A673 (cell line): Measurements from ENCODE around the gene VPS13D. TPM values are rescaled to one million over a fixed set of nuclear protein-coding genes. Genes with fewer than 3 reads are reported as not detected.

ENCODE experiments used
- BruUV-seq: library from RNA; stranded (reverse); fragments of 400-500 nt; replicated peaks from 2 replicates; lab custom pipeline; 2021; lab: Mats Ljungman, UMichigan
- CTCF ChIA-PET: fragments of 300-600 bp; sonication (Branson Sonifier 250); formaldehyde crosslinking; loops from one replicate; lab custom pipeline; 2022; ENCODE audit warnings: antibody characterized with exemption; lab: Charles Lee
- POLR2A ChIA-PET: fragments of 300-600 bp; sonication (Branson Sonifier 250); formaldehyde crosslinking; loops from one replicate; lab custom pipeline; 2022; ENCODE audit warnings: antibody characterized with exemption; ENCODE audit not compliant: low non-redundant PET; lab: Charles Lee
- DNase-seq: peaks from one replicate; pipeline ENCODE4 v3.0.0-alpha.2; 2015; ENCODE audit warnings: low spot score
- H3K27ac ChIP-seq: fragments of 200-600 bp; sonication (generic); 2 replicates; pipeline ENCODE4 v1.5.1; 2016; ENCODE audit warnings: mixed run types, low read depth, mild to moderate bottlenecking, mixed read lengths, antibody characterized with exemption, low read length; ENCODE audit not compliant: poor library complexity, severe bottlenecking
- H3K27me3 ChIP-seq: fragments of 200-600 bp; sonication (generic); replicated peaks from 2 replicates; pipeline ENCODE4 v1.6.1; 2017; ENCODE audit warnings: mixed run types, low read depth, mild to moderate bottlenecking, mixed read lengths, antibody characterized with exemption, low read length; ENCODE audit not compliant: insufficient read depth, poor library complexity
- H3K36me3 ChIP-seq: fragments of 200-600 bp; sonication (generic); 2 replicates; pipeline ENCODE4 v1.6.1; 2016; ENCODE audit warnings: mixed run types, mild to moderate bottlenecking, mixed read lengths, antibody characterized with exemption, low read length; ENCODE audit not compliant: insufficient read depth, poor library complexity, severe bottlenecking
- H3K4me1 ChIP-seq: fragments of 200-600 bp; sonication (generic); 2 replicates; pipeline ENCODE4 v1.6.1; 2017; ENCODE audit warnings: mixed run types, mild to moderate bottlenecking, mixed read lengths, antibody characterized with exemption, low read length; ENCODE audit not compliant: insufficient read depth, poor library complexity, severe bottlenecking
- H3K4me3 ChIP-seq: fragments of 200-600 bp; sonication (generic); 2 replicates; pipeline ENCODE4 v1.5.1; 2016; ENCODE audit warnings: low read depth, mixed run types, mild to moderate bottlenecking, mixed read lengths, low read length; ENCODE audit not compliant: poor library complexity, severe bottlenecking
- H3K9me3 ChIP-seq: fragments of 200-600 bp; sonication (generic); 2 replicates; pipeline ENCODE4 v1.6.1; 2016; ENCODE audit warnings: mixed run types, low read depth, mild to moderate bottlenecking, mixed read lengths, antibody characterized with exemption, low read length; ENCODE audit not compliant: poor library complexity, severe bottlenecking
- CTCF ChIP-seq: fragments of 300-800, 200-600 bp; sonication (generic); conservative IDR thresholded peaks from 2 replicates; pipeline ENCODE4 v1.5.1; 2017; ENCODE audit warnings: low read depth, mild to moderate bottlenecking, antibody characterized with exemption, low read length, moderate library complexity, mixed read lengths
- EZH2 ChIP-seq: fragments of 200-600 bp; sonication (generic); IDR thresholded peaks from 2 replicates; pipeline ENCODE4 v1.6.1; 2017; ENCODE audit warnings: borderline replicate concordance, low read depth, mild to moderate bottlenecking, mixed read lengths, antibody characterized with exemption, low read length; ENCODE audit not compliant: poor library complexity, severe bottlenecking
- intact Hi-C: fragments of 100-400 bp; cut with micrococcal nuclease; formaldehyde crosslinking; loops from one replicate; pipeline ENCODE4 v1.10.0; 2022; ENCODE audit not compliant: unreplicated experiment
- total RNA-seq: library from RNA; stranded (reverse); gene quantifications from 2 replicates; pipeline ENCODE4 v1.2.3, GENCODE V29; 2021

The VPS13D gene
- total RNA-seq, 1 experiment from 2014 or later: 32.5 TPM

- DNase-seq: no peak
- intact Hi-C loops: no loop called here
- ChIA-PET CTCF (no interaction called here), POLR2A (no interaction called here)
- H3K4me1 ChIP-seq: no peaks in the 10 kb centered on the region
- no peaks in the 10 kb centered on the region for H3K9me3 ChIP-seq
- BruUV-seq: no TSS peak
- TF ChIP-seq EZH2: no peak
- no peak for TF ChIP-seq CTCF
- H3K27me3 ChIP-seq: no peaks in the 10 kb centered on the region
- H3K27ac ChIP-seq: no peak overlapping the region
- no peak overlapping the region for H3K4me3 ChIP-seq
- no peaks in the 10 kb centered on the region for H3K36me3 ChIP-seq
Measured at GRCh38 chr1:12358499-12358898, 128.7 kb downstream of the VPS13D start.

GRCh38 chr1:12359359-12360133 lies 129.7 kb downstream of the VPS13D start:
- DNase-seq: no peak
- no peak for TF ChIP-seq EZH2
- intact Hi-C loops: no loop called here
- Histone ChIP-seq H3K9me3 (no peaks in the 10 kb centered on the region), H3K27ac (no peak overlapping the region), H3K36me3 (no peaks in the 10 kb centered on the region), H3K4me1 (no peaks in the 10 kb centered on the region), H3K4me3 (no peak overlapping the region), H3K27me3 (no peaks in the 10 kb centered on the region)
- ChIA-PET CTCF (no interaction called here), POLR2A (no interaction called here)
- BruUV-seq: no TSS peak

- peaks cover 9% of the 10 kb centered on the region for H3K4me1 ChIP-seq
- TF ChIP-seq EZH2: no peak
- no peak for TF ChIP-seq CTCF
- BruUV-seq: no TSS peak
- H3K4me3 ChIP-seq: no peak overlapping the region
- POLR2A ChIA-PET: no interaction called here
- no peaks in the 10 kb centered on the region for H3K9me3 ChIP-seq
- CTCF ChIA-PET: no interaction called here
- H3K36me3 ChIP-seq: no peaks in the 10 kb centered on the region
- H3K27ac ChIP-seq: no peak overlapping the region
- H3K27me3 ChIP-seq: no peaks in the 10 kb centered on the region
- no peak for DNase-seq
- intact Hi-C loops: no loop called here
Measured at GRCh38 chr1:12368646-12369045, 138.8 kb downstream of the VPS13D start.

GRCh38 chr1:12369258-12369657 lies 139.4 kb downstream of the VPS13D start:
- POLR2A ChIA-PET: no interaction called here
- DNase-seq: no peak
- CTCF ChIA-PET: no interaction called here
- no TSS peak for BruUV-seq
- TF ChIP-seq EZH2: no peak
- TF ChIP-seq CTCF: no peak
- no peaks in the 10 kb centered on the region for H3K36me3 ChIP-seq
- no peaks in the 10 kb centered on the region for H3K27me3 ChIP-seq
- no peak overlapping the region for H3K27ac ChIP-seq
- H3K4me3 ChIP-seq: no peak overlapping the region
- intact Hi-C loops: no loop called here
- peaks cover 9% of the 10 kb centered on the region for H3K4me1 ChIP-seq
- no peaks in the 10 kb centered on the region for H3K9me3 ChIP-seq
